Gastroesophageal sphincter (tissue), 3 donors: ENCODE results near the gene MMP20.

Experiments used
- EP300 ChIP-seq: sonication (generic); formaldehyde crosslinking; IDR thresholded peaks from one replicate; pipeline ENCODE4 v1.6.1; 2017; ENCODE audit warnings: antibody characterized with exemption, mild to moderate bottlenecking
- POLR2A ChIP-seq, 2 donors: fragments of 450-650 bp; IDR thresholded peaks; one replicate each; pipeline ENCODE4 v1.6.1; 2017; ENCODE audit warnings: antibody characterized with exemption in 2 of 2, mild to moderate bottlenecking in 2 of 2, moderate library complexity in 1 of 2
- POLR2AphosphoS5 ChIP-seq: sonication (generic); formaldehyde crosslinking; IDR thresholded peaks from one replicate; pipeline ENCODE4 v1.6.1; 2017; ENCODE audit warnings: antibody characterized with exemption
- TF ChIP-seq, protein P1 (sequence below), 4 experiments: fragments of 200-600 bp in 2 of 4; fragments of 450-650 bp in 2 of 4; sonication (generic) in 1 of 4; IDR thresholded peaks; one replicate each; pipeline ENCODE4 v1.5.1; 2017 to 2019; ENCODE audit warnings: antibody characterized with exemption in 4 of 4, mild to moderate bottlenecking in 2 of 4, moderate library complexity in 2 of 4

GRCh38 chr11:102534261-102534872, 90.8 kb downstream of the MMP20 start:
- TF ChIP-seq POLR2A (IDR thresholded peaks at IDR 0.05) (no peak), POLR2AphosphoS5 (no peak), EP300 (no peak)
- TF ChIP-seq, protein P1, sequence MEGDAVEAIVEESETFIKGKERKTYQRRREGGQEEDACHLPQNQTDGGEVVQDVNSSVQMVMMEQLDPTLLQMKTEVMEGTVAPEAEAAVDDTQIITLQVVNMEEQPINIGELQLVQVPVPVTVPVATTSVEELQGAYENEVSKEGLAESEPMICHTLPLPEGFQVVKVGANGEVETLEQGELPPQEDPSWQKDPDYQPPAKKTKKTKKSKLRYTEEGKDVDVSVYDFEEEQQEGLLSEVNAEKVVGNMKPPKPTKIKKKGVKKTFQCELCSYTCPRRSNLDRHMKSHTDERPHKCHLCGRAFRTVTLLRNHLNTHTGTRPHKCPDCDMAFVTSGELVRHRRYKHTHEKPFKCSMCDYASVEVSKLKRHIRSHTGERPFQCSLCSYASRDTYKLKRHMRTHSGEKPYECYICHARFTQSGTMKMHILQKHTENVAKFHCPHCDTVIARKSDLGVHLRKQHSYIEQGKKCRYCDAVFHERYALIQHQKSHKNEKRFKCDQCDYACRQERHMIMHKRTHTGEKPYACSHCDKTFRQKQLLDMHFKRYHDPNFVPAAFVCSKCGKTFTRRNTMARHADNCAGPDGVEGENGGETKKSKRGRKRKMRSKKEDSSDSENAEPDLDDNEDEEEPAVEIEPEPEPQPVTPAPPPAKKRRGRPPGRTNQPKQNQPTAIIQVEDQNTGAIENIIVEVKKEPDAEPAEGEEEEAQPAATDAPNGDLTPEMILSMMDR (IDR thresholded peaks at IDR 0.05): no peak
